Loucy (cell line): ENCODE measurements around the gene FURIN.

Experiments
- H2AFZ ChIP-seq: fragments of 200-600 bp; sonication (generic); 2 replicates; pipeline ENCODE4 v1.6.0; 2016; ENCODE audit warnings: antibody characterized with exemption, mild to moderate bottlenecking, low read length, moderate library complexity
- H3F3A ChIP-seq: fragments of 200-600 bp; 2 replicates; pipeline ENCODE4 v1.6.0; 2016; ENCODE audit warnings: antibody characterized with exemption, low read depth, mild to moderate bottlenecking
- H3K27me3 ChIP-seq: fragments of 200-600 bp; sonication (generic); 2 replicates; pipeline ENCODE4 v1.6.1; 2014; ENCODE audit warnings: low read length, mild to moderate bottlenecking; ENCODE audit not compliant: insufficient read depth, poor library complexity, severe bottlenecking
- H3K36me3 ChIP-seq: fragments of 200-600 bp; sonication (generic); 2 replicates; pipeline ENCODE4 v1.6.1; 2016; ENCODE audit warnings: low read length; ENCODE audit not compliant: insufficient read depth
- H3K4me1 ChIP-seq: fragments of 200-600 bp; sonication (generic); 2 replicates; pipeline ENCODE4 v1.5.1; 2014; ENCODE audit warnings: low read length, mild to moderate bottlenecking; ENCODE audit not compliant: insufficient read depth, poor library complexity, severe bottlenecking
- H3K4me2 ChIP-seq: fragments of 200-600 bp; sonication (generic); 2 replicates; pipeline ENCODE4 v1.6.0; 2014; ENCODE audit warnings: antibody characterized with exemption, low read length, low read depth, mild to moderate bottlenecking; ENCODE audit not compliant: poor library complexity, severe bottlenecking
- H3K4me3 ChIP-seq: fragments of 200-600 bp; sonication (generic); 2 replicates; pipeline ENCODE4 v1.5.1; 2014; ENCODE audit warnings: low read length, mild to moderate bottlenecking, mixed read lengths; ENCODE audit not compliant: poor library complexity, severe bottlenecking
- H3K79me2 ChIP-seq: fragments of 200-600 bp; sonication (generic); 2 replicates; pipeline ENCODE4 v1.6.1; 2014; ENCODE audit warnings: low read length; ENCODE audit not compliant: insufficient read depth
- H3K9ac ChIP-seq: fragments of 200-600 bp; sonication (generic); 2 replicates; pipeline ENCODE4 v1.6.0; 2014; ENCODE audit warnings: mild to moderate bottlenecking, low read depth, low read length, moderate library complexity; ENCODE audit not compliant: poor library complexity, severe bottlenecking
- H3K9me2 ChIP-seq: fragments of 200-600 bp; sonication (generic); replicated peaks from 2 replicates; pipeline ENCODE4 v1.6.1; 2016; ENCODE audit warnings: low read depth, low read length, mixed read lengths
- H3K9me3 ChIP-seq: fragments of 200-600 bp; sonication (generic); 2 replicates; pipeline ENCODE4 v1.6.1; 2014; ENCODE audit warnings: mild to moderate bottlenecking, antibody characterized with exemption, low read length, low read depth; ENCODE audit not compliant: insufficient read depth
- H4K20me1 ChIP-seq: fragments of 200-600 bp; sonication (generic); 2 replicates; pipeline ENCODE4 v1.6.0; 2014; ENCODE audit warnings: antibody characterized with exemption, low read length, mild to moderate bottlenecking; ENCODE audit not compliant: insufficient read depth, poor library complexity, severe bottlenecking
- EZH2phosphoT487 ChIP-seq: fragments of 200-600 bp; IDR thresholded peaks from 2 replicates; pipeline ENCODE4 v1.6.1; 2018; ENCODE audit warnings: antibody characterized with exemption, mild to moderate bottlenecking, moderate library complexity, borderline replicate concordance
- TF ChIP-seq, protein P1 (sequence below): fragments of 200-600 bp; sonication (generic); conservative IDR thresholded peaks from 2 replicates; pipeline ENCODE4 v1.5.1; 2014; ENCODE audit warnings: mild to moderate bottlenecking, antibody characterized with exemption, low read length

Gene FURIN

DNA sequence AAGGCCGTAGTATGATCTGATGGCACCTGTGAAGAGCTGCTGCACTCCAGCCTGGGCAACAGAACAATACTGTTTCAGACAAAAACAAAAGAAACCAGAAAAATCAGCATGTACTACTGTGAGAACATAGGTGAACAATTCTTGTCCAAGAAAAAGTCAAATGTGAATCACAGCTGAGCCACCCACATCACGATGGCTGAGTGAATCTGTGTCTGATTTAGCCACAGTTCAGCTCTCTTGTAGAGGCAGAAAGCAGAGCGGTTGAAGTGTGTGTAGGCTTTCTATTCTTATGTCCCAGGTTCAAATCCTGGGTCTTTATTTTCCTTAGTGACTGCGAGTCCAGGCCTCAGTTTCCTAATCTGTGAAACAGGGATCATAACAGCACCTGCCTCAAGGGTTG lies 4.4 kb upstream of the FURIN start:
- Histone ChIP-seq H3K9me3 (no peaks in the 10 kb centered on the region), H3K36me3 (no peaks in the 10 kb centered on the region), H4K20me1 (no peaks in the 10 kb centered on the region), H3K27me3 (no peaks in the 10 kb centered on the region), H3F3A (0 out of 2 replicates have a peak, but pooled peaks cover 1% of the 10 kb centered on the region), H3K4me2 (no peak overlapping the region), H3K9ac (no peak overlapping the region), H3K79me2 (no peaks in the 10 kb centered on the region), H3K4me3 (no peak overlapping the region), H3K4me1 (peaks cover 7% of the 10 kb centered on the region), H3K9me2 (no peaks in the 10 kb centered on the region), H2AFZ (no peak overlapping the region)
- no peak for TF ChIP-seq EZH2phosphoT487
- TF ChIP-seq, protein P1, sequence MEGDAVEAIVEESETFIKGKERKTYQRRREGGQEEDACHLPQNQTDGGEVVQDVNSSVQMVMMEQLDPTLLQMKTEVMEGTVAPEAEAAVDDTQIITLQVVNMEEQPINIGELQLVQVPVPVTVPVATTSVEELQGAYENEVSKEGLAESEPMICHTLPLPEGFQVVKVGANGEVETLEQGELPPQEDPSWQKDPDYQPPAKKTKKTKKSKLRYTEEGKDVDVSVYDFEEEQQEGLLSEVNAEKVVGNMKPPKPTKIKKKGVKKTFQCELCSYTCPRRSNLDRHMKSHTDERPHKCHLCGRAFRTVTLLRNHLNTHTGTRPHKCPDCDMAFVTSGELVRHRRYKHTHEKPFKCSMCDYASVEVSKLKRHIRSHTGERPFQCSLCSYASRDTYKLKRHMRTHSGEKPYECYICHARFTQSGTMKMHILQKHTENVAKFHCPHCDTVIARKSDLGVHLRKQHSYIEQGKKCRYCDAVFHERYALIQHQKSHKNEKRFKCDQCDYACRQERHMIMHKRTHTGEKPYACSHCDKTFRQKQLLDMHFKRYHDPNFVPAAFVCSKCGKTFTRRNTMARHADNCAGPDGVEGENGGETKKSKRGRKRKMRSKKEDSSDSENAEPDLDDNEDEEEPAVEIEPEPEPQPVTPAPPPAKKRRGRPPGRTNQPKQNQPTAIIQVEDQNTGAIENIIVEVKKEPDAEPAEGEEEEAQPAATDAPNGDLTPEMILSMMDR = no peak

DNA sequence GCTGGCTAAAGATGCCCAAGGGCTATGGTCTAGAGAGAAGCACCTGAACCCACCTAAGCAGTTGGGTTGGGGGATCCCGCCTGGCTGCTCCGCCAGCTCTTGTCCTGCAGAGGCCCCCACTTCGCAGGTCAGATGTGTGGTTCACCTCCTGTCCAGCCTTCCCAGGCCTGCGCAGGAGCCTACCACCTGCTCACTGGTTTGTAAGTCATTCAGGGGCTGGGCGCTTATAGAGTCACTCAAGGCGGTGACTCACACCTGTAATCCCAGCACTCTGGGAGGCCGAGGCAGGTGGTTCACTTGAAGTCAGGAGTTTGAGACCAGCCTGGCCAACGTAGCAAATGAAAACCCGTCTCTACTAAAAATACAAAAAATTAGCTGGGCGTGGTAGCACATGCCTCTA lies 3.9 kb upstream of the FURIN start:
- H3K4me1 ChIP-seq = peaks cover 12% of the 10 kb centered on the region

DNA sequence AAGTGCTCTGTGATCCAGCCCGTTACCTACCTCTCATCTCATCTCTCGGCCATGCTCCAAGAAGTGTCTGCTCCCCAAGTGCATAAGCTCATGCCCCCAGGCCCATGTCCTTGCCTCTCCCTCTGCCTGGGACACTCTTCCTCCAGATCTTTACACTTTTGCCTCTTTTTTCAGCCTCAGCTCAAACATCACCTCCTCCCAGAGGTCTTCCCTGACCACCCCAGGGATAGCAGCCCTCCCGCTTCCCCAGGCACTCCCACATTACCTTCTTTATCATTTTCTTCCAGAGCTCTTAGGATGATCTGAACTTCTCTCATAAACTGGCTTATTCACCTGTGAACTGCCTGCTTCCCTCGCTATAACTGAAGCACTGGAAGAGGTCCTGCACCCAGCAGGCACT lies 2.7 kb upstream of the FURIN start:
- peaks cover 7% of the 10 kb centered on the region for H3K79me2 ChIP-seq

More for the DNA sequence above, 3.9 kb upstream of the FURIN start:
- H3K4me2 ChIP-seq = no peak overlapping the region
- H3K79me2 ChIP-seq = no peaks in the 10 kb centered on the region
- H3K9me3 ChIP-seq = no peaks in the 10 kb centered on the region
- H3F3A ChIP-seq = peaks cover 6% of the 10 kb centered on the region; the same call in 1 of the 2 replicates
- H3K4me3 ChIP-seq = no peak overlapping the region
- no peak overlapping the region for H3K9ac ChIP-seq
- no peaks in the 10 kb centered on the region for H3K27me3 ChIP-seq
- no peak for TF ChIP-seq EZH2phosphoT487
- TF ChIP-seq, protein P1 = no peak
- no peaks in the 10 kb centered on the region for H3K9me2 ChIP-seq
- H4K20me1 ChIP-seq = no peaks in the 10 kb centered on the region
- no peaks in the 10 kb centered on the region for H3K36me3 ChIP-seq
- H2AFZ ChIP-seq = no peak overlapping the region

More for the DNA sequence above, 2.7 kb upstream of the FURIN start:
- no peaks in the 10 kb centered on the region for H3K27me3 ChIP-seq
- no peaks in the 10 kb centered on the region for H4K20me1 ChIP-seq
- H2AFZ ChIP-seq = no peak overlapping the region
- H3K4me1 ChIP-seq = peaks cover 24% of the 10 kb centered on the region
- H3K9me2 ChIP-seq = no peaks in the 10 kb centered on the region
- TF ChIP-seq EZH2phosphoT487 = no peak
- TF ChIP-seq, protein P1 = no peak
- H3K36me3 ChIP-seq = no peaks in the 10 kb centered on the region
- H3K4me3 ChIP-seq = no peak overlapping the region
- no peak overlapping the region for H3K4me2 ChIP-seq
- no peaks in the 10 kb centered on the region for H3K9me3 ChIP-seq
- H3K9ac ChIP-seq = no peak overlapping the region
- H3F3A ChIP-seq = peaks cover 14% of the 10 kb centered on the region; the same call in 1 of the 2 replicates
